ENCODE measurements around the gene CDH23. TPM values are rescaled to one million over a fixed set of nuclear protein-coding genes. Genes with fewer than 3 reads are reported as not detected.

CDH23 gene
- total RNA-seq, 1 experiment from 2014 or later: 0.06 TPM

GRCh38 chr10:71830726-71831125, 434.0 kb downstream of the CDH23 start:
- DNase-seq (ENCODE audit: low read depth): no peak

DNA sequence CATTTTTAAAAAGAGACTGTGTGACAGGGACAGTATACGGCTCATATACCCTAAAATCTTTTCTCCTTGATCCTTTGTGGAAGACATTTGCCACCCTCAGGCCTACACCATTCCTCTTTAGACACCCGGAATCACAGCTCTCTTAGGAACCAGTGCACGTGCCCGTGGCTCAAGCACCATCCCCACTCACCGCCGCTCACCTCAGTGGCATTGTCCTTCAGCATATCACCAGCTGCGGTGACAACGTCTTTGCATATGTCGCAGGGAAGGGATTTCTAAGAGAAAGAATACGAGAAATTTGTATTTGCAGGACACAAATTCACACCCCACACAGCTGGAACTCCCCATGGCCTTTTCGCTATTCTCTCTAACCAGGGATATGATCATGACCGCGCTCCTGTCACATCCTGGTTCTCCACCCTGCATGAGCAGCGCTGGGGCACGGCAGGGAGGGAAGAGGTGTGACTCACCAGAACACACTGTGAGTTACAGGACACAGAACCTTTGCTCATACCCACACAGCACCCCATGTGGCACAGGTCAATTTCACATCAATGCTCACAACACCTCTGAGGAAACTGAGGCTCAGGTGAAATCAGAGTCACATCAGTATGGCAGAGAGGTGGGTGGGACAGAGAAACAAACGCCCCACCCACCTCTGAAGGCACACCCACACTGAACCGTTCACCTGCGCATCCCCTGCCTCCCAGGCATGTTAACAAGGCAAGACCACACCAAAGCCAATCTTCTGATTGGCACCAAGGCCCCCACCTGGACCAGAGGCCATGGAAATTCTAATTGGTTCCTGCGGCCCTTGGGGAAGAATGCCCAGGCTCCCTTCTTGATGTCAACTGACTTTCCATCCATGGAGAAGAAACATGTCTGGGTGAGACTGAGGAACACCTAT, 435.2 kb downstream of the CDH23 start:
- DNase-seq (ENCODE audit: low read depth): peak; percentile 45

DNA sequence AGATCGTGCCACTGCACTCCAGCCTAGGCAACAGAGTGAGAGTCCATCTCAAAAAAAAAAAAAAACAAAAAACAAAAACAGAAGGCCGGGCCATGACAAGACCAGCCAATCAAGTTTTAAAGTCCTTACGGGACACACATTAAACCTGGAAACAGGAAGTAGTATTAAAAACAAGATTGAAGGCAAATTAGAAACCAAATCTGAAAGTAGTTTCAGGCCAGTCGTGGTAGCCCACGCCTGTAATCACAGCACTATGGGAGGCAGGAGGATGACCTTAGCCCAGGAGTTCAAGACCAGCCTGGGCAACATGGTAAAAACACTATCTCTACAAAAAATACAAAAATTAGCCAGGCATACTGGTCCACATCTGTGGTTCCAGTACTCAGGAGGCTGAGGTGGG, 436.2 kb downstream of the CDH23 start:
- no peak for DNase-seq (ENCODE audit: low read depth)

GRCh38 chr10:71833451-71834342, 437.0 kb downstream of the CDH23 start:
- no peak for DNase-seq (ENCODE audit: low read depth)

DNA sequence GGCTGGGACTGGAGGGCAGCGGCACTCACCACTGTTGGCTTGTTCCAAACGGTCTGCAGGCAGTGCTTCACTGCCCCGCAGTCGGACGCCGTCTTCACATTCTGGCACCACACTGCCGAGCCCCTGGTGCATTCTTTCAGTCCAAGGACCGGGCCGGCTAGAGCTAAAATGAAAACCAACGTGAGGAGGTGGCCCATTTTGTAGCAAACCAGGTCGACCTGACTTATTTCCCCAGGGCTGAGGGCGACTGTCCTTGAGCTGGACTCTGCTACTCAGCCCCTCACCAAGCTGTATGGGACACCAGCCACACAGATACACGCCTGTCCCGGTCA, 437.6 kb downstream of the CDH23 start:
- no peak for DNase-seq (ENCODE audit: low read depth)

DNA sequence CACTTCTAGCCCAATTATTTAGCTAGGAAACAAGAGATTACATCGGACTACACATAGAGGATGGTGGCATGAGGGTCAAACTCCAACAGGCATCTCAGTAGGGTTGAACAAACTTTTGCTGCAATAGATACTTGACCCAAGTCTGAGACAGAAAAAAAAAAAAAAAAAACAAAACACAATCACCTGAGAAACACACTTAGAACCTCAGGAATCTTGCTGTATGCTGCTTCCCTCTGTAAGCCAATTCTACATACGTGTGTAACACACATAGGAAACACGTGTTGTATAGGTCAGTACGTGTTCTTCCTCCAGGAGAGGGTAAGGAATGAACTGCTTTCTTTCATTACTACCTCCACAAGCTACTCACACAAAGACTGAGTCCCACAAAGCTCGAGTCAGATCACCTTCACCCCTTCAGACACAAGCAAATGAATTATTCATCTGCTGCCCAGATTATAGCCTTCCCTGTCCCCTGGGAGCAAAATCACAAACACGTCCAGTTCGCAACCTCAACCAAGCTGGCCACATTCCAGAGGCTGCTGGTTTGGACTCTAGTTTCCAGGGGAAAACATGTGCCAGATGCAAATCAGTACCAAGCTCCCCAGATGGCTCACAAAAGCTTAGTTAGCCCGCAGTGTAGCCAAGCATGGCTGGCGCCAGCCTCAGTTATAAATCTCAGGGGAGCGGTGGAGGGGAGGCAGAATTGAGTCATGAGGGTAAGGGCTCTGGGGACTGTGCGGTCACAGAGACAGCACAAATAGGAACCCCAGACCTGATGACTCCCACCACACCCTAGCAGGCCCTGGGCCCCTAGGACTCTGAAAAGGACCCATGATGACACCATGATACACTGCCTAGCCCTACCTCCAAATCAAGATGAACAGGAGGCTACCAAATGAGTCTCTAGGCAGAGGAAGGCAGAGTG, 439.2 kb downstream of the CDH23 start:
- DNase-seq (ENCODE audit: low read depth): peak; percentile 98

- no peak for DNase-seq (ENCODE audit: low read depth)
These were observed 439.9 kb downstream of the CDH23 start for GRCh38 chr10:71836596-71836974.

- DNase-seq (ENCODE audit: low read depth): no peak
These were observed 440.5 kb downstream of the CDH23 start for GRCh38 chr10:71837098-71837827.

- DNase-seq (ENCODE audit: low read depth): no peak
These were observed 441.8 kb downstream of the CDH23 start for GRCh38 chr10:71838264-71839211.

GRCh38 chr10:71840177-71840957, 443.6 kb downstream of the CDH23 start:
- DNase-seq (ENCODE audit: low read depth): peak; percentile 94

- no peak for DNase-seq (ENCODE audit: low read depth)
These were observed 444.2 kb downstream of the CDH23 start for GRCh38 chr10:71840958-71841335.

- no peak for DNase-seq (ENCODE audit: low read depth)
These were observed 445.7 kb downstream of the CDH23 start for GRCh38 chr10:71842422-71842821.

DNA sequence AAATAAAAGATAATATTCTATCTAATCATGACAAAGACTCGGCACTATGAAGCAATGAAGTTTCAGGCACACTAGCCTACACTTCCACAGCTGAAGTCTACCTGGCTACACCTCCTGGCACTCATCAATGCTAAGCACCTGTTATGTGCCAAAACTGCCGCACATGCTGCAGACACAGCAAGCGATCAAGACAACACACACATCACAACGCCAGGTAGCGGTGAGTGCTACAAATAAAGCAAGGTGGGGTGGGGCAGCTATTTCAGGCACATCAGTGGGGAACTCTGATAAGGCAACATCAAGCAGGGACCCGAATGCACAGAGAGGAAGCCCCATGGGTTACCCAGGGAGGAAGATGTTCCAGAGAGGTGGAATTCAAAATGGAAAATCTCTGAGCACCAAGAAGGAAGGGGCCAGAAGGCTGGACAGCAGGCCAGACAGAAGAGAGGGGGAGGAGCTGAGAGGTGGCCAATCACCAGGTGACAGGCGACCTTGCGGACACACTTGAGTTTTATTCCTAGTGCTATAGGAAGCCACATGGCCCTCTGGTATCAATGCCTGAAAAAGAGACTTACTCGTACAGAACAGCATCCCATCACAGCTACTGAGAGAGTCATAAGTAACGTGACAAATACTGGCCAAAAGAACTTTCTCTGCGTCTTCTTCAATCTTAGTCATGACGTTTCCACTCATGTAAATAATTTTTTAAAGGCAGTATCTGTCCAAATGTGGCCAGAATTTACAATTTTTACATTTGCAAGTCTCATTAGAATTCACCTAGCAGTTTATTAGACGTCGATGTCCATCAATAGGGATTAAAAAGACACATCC, 446.4 kb downstream of the CDH23 start:
- DNase-seq (ENCODE audit: low read depth): no peak

- DNase-seq (ENCODE audit: low read depth): no peak
These were observed 447.4 kb downstream of the CDH23 start for GRCh38 chr10:71844084-71844483.

DNA sequence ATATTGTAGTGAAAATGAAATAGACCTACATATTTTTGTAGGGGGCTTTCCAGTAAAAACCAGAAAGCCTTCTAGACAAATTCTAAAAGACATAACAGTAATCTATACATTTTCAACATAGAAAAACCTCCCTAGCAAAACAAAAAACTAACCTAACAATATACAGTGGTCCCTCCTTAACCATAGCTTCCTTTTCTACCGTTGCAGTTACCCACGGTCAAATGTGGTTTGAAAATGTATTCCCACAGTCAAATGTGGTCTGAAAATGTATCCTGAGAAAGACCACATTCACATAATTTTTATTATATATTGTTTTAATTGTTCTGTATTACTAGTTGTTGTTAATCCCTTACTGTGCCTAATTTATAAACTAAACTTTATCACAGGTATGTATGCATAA, 448.0 kb downstream of the CDH23 start:
- DNase-seq (ENCODE audit: low read depth): no peak

GRCh38 chr10:71845410-71846405, 449.0 kb downstream of the CDH23 start:
- no peak for DNase-seq (ENCODE audit: low read depth)

- DNase-seq (ENCODE audit: low read depth): no peak
These were observed 450.1 kb downstream of the CDH23 start for GRCh38 chr10:71846816-71847215.
